Renal pelvis (tissue), 4 donors: ENCODE measurements around the gene AK4. TPM values are rescaled to one million over a fixed set of nuclear protein-coding genes. Genes with fewer than 3 reads are reported as not detected.

Experiments used
- DNase-seq: peaks from one replicate; pipeline ENCODE4 v3.0.0-alpha.2; 2013
- polyA plus RNA-seq, 3 donors: library from polyadenylated mRNA; unstranded; fragments of 120-200 nt; gene quantifications; one replicate each; pipeline ENCODE4 v1.2.1, GENCODE V29; 2013; ENCODE audit not compliant: insufficient read length in 3 of 3

Gene AK4
- polyA plus RNA-seq, 3 donors, result 44.8 to 69.9 (median 65.8) TPM

DNA sequence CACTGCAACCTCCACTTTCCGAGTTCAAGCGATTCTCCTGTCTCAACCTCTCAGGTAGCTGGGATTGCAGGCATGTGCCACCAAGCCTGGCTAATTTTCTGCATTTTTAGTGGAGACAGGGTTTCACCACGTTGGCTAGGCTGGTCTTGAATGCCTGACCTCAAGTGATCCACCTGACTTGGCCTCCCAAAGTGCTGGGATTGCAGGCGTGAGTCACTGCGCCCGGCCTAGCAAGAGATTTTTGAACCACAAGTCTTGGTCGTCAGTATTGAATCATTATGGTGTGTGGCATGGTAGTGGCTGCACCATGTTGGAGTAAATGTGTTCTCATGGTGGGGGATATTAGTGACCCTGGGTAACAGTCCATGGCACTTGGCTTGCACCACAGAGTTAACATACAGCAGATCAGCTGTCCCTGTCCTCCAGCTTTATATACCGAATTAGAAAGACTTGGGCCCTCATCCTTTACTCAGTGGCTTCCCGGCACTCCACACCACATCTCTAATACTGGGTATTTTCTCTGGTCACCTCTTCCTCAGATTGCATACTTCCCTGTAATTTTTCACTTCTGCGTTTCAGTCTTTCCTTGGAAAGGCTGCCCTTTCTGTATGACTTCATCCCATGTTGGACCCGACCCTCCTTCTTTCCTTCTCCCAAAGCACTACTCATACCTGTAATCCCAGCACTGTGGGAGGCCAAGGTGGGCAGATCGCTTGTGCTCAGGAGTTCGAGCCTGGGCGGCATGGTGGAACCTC is 25.1 kb downstream of the AK4 start:
- no peak for DNase-seq

DNA sequence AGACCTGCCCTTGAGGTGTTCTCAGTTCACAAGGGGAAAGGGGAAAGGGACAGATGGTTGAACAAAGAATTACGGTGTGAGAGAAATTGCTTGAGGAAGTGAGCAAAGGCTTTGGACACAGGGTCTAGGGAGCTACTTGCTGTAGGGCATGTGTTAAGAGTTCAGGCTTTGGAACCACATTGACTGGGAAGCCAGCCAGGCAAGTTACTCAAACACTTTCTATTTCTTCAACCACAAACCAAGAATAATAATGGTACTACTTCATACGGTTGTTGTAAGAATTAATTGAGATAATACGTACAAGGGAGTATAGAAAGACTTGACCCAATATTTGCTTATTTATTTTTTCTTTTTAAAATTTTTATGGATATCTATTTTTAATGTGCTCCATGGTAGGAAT is 26.6 kb downstream of the AK4 start:
- peak; percentile 12 for DNase-seq

DNA sequence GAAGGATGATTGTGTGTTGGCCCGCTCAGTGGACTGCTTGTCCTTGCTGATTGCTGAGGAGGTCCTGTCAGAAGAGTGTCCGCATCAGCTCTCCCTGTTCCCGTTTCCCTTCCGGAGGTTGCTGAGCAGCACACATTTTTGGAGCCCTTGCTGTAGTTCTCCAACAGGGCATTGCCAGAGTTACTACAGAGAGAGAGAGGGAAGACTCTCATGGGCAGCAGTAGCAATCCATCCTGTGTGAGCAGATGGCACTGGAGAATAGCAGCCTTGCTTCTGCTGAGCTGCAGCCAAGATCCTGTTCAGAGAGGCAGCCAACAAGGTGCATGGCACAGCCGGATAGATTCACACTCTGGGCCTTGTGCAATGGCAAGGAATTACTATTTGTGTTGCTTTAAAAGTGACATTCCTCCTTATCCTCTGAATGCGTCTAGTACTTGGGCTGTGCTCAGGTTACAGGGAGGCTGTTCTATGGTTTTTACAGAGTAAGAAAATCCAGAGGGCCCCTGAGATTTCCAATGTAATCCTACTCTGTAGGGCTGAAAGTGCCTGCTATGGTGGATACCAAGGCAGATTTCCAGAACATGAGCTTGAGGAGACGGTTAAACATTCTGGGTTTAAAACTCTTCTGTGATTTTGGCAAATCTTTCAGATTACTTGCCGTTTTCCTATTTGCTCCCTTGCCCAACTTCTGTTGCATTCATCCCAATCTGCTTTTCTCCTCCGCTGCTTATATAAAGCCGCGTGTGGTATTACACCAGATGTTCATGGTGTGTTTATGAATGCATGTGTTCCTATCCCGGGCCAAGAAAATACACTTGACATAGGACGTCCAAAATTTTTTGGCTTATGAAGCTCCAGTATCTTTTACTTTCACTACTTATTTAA is 27.4 kb downstream of the AK4 start:
- DNase-seq, result no peak

DNA sequence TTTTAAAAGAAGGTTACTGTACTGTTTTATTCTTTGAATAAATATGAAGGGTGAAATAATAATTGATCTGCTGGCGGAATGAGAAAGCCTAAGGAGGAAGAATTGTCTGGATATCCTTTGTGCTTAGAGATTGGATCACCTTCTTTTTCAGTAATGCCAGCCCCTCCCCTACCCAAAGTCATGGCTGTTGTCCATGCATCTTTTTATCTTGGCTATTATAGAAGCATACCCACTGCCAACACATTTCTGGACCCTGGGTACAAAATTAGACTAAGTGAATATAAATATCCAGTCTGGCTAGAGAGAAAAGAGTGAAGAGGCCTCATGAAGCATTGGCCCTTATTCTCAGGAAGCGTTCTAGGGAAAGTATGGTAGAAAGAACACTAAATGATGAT is 28.1 kb downstream of the AK4 start:
- no peak for DNase-seq

DNA sequence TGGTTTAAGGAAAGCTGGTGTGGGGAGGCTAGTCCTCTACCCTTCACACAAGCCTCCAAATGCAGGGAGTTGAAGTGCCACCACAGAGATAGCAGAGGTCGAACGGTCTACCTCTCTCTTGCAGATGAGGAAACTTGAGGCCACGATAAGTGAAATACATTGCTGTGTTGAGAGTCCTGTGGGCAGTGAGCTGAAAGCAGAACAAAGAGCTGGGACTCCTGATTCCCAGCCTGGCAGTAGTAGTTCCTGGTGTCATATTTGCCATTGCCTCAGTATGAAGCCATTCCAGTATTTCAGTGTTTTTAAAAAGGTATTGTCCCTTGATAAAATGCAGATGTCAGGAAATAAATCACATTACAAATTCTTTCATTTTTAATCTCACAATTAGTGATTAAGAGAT is 28.6 kb downstream of the AK4 start:
- no peak for DNase-seq

DNA sequence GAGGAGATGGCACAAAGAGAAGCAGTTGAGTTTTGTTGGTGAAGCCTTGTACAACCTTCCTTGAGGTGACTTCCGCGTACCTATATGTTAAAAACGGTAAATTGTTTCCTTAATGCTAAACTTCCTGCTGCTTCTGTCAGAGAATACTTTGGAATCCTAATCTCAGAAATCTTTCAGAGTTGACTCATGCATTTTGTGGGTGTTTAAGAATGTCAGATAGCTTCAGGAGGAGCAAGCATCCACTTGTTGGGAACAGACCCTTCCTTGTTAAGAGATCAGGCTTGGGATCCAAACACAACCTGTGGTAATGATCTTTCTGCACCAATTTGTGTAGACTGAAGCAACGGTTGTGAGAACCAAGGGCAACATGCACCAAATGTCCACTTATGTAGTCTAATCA is 29.5 kb downstream of the AK4 start:
- no peak for DNase-seq

DNA sequence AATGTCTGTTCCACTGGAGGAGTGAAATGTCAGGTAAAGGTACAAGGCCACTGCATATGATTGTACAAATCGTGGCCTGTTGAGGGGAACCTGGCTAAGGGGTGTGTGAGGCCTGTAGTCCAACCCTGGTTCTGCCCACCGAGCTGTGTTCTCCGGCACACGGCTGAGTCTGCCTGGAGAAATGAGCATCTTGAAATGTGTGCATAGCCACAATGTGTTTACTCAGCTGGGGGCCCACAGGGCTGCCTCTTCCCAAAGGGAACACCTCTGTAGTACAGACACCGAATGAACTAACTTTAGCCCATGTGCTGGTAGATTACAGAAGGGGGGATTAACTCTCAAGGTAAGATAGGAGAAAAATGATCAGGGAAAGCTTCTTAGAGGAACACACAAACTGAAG is 30.2 kb downstream of the AK4 start:
- no peak for DNase-seq

DNA sequence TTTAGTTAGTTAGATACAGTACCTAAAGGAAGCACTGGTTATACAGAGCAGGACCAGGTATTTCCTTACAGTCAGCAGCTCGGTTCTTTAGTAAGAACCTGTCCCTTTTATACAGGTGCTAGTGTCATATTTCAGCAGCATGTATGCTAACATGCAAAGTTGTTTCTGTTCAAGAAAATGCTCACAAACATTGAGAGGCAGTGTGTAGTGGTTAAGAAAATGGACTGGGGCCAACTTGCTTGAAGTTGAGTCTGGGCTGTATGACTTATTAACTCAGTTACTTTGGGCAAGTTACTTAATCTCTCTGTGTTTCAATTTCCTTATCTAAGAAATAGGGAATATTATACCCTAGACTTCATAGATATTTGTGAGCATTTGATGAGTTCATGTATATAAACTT is 31.1 kb downstream of the AK4 start:
- no peak for DNase-seq

DNA sequence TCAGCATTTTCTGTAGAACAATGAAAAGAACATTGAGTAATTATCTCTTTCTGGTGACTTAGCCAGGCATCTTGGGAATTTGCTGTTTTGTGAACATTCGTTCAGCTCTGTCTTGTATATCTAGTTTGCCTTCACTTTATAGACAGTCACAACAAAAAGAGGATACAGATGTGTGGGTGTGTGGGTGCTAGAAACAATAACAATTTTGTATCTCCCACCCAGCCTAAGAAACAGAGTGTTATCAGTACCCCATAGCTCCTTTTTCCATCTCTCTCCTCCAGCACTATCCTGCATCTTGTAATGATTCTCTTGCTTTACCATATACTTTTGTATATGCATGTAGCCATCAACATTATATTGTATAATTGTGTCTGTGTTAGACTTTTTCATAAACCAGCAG is 33.0 kb downstream of the AK4 start:
- no peak for DNase-seq

DNA sequence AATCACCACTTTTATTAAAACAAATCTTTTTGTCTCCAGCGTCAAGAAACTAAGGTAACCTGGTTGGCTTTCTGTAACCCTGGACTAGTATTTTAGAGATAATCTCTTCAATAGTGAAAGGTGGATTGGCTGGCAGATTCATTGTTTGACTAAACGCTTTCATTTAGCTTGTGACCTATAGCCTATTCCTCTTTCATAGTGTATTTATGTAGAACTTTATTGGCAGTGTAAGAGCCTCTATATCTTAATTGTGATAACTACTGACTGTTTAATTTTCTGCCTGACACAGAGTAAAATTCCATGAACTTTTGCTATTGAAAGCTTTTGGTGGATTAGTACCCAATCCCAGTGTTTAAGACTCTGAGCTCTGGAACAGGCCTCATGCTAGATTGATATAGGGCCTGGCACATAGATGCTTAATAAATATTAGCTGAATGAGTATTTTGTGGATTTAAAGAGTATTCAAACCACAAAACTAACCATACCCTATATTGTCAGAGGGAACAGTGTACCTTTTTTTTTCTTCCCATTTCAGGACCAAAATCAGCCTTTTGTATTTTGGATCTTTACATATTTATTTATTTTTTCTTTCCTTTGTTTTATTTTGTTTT is 34.8 kb downstream of the AK4 start:
- no peak for DNase-seq

DNA sequence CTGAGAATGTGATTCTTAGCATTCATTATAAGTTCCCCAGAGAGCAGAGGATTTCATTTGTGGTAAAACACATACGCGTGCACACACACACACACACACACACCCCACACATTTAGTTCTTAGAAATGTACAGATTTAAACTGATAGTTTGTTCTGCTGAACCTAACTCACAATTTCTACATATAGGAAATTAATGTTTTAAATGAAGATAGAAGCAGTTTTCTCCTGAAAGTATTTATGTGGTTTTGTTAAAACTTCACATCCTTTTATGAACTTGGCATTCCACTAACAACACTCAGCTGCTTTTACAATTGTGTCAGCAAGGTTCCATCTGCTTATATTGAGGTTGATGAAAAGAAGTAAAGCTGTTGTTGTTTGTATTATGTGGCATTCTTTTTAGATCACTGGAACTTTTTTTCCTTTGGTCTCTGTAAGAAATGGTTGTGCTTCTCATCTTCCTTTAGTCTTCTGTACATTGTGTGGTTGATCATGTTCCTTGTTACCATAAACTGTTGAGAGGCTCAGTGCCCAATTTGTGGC is 41.6 kb downstream of the AK4 start:
- no peak for DNase-seq

DNA sequence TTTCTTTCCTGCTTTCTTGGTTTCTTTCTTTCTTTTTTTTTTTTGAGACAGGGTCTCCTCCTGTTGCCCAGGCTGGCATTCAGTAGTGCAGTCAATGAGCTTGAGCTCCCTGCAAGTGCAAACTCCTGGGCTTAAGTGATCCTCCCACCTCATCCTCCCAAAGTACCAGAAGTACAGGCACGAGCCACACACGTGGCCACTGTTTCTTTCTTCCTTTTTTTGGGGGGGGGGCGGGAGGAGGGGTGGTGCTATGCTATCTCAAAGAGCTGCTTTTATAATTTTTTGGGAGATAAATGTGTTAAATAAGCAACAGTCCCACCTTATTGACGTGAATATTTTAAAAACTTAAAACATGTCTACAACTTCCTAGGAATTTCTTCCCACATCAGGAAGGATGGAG is 42.2 kb downstream of the AK4 start:
- DNase-seq, result no peak

DNA sequence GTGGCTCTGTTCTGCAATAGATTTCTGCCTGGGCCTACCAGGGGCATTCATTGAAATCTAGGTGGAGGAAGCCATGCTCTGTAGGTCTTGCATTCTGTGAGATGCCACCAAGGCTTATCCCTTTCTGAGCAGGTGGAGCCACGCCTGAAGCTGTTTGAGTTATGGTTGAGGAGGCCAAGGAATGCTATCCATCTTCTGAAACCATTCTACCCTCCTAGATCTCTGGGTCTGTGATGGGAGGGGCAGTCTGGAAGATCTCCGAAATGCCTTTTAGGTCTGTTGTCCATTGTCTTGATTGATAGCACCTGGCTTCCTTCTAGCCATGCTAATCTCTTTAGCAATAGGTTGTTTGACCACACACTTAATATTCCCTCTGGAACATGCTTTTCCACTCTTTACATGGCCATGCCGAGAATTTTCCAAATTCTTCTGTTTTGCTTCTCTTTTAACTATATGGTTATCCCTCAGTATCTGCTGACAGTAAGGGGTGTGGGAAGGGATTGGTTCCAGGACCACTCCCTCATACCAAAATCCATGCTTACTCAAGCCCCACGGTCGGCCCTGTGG is 45.2 kb downstream of the AK4 start:
- DNase-seq, result no peak

DNA sequence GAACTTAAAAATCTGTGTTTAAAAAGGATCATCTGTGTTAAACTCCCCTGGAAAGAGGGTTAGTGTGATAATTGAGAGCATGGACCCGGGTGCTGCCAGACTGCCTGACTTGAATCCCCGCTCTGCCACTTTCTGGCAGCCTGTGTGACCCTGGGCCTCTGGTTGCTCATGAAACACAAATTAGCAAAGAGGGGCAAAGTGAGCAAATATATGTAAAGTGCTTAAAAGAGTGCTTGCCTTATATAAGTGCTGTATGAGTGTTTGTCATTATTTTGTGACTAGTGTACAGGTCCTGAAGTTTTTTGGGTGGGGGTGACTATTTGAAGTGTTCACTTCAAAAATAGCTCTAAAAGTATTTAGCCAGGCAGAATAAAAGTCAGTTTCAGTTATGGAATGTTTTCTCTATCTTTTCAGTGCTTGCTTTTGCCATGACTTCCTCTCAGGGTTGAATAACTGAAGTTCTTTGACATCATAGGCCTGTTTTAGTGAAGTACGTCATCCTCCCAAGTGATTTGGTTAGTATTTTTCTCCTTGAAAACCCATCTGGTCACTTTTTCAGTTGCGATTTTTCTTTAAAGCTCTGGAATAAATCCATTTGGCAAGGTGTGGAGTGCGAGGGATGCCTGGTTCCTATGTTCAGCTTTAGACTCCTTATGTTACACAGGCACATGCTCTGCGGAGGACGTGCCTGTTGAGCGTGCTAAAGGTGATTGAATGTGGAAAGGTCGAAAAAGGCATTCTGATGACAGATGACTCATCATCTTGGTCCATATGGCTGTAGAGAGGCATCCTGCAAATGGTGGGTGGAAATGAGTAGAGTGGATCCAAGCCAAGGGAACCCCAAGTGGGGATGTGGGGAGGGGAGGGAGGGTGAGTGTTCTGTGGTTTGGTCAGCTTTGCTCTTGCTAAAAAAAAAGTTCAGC is 47.8 kb downstream of the AK4 start:
- no peak for DNase-seq

DNA sequence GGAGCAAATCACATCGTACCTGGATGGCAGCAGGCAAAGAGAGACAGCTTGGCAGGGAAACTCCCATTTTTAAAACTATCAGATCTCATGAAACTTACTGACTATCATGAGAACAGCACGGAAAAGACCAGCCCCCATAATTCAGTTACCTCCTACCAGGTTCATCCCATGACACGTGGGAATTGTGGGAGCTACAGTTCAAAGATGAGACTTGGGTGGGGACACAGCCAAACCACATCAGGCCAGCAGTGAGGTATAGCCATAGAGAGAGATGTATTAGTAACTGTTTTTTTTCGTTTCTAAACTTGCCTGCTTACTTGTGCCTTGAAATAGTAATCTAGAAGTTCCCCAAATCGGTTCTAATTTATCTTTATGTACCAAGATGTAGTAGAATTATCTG is 48.9 kb downstream of the AK4 start:
- no peak for DNase-seq

DNA sequence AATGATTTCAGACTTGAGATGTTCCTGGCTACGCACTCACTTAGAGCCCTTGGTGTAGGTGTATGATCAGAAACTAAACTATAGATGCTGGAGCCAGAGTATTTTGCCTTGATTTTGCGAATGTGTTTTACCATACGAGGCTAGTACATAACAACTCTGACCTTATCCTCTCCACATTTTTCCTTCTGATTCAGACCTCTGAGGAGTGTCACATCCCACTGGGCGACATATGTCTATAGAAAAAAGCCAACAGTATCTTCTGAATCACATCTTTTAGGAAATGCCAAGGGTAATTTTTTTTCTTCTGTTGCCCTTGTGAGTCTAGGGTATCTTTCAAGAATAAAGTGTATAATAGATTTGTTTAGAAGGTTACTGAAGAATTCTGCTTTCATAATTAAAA is 49.6 kb downstream of the AK4 start:
- DNase-seq, result no peak

DNA sequence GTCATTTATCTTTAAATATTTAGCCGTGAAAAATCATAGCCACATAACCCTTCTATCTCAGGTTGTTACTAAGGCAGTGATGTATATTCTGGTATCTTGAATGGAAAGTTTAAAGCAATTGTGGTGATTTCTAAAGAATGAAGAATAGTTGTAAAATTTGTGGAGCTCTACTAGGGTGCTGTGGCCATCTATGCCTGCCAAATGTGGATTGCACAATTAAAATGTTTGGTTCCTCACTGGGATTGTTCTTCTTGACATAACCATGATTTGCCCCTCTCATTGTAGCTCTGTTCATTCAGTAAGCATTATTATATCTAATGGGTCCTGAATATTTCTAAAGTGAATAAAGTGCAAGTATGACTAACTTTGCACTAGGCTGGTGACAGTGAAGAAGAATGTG is 50.1 kb downstream of the AK4 start:
- DNase-seq, result no peak

DNA sequence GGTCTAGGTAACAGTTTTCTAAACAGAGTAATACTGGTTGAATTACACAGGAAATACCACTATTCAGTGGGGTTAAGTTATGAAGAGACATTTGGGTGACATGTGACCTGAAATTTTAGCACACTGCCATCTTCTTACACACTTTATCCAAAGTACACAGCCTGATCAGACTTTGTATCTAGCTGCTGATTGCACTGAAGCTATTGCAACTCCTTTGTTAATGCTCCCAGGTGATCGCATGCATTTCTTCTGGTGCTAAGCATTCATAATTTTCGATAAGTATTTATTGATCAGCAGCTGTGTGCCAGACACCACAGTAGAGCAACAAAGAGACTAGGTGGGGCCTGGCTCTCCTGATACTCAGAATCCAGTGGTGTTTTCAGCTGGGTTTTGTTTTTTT is 52.4 kb downstream of the AK4 start:
- DNase-seq, result no peak

DNA sequence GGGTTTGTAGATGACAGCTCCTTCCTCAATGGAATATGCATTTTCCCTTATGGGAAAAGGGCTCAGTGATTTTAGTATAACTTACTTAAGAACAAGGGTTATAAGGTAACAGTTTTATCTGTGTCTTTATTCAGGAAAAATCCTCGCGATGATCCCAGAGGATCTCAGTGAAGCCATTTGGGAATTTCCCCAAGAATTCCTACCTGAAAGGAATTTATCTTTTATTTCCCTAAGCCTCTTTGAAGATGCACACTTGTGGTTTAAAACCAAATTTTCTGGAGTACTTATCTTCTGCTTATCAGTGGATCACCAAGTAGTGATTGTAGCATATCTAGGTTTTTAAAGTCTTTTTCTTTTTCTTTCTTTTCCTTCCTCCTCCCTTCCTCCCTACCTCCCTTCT is 58.8 kb downstream of the AK4 start:
- DNase-seq, result no peak

DNA sequence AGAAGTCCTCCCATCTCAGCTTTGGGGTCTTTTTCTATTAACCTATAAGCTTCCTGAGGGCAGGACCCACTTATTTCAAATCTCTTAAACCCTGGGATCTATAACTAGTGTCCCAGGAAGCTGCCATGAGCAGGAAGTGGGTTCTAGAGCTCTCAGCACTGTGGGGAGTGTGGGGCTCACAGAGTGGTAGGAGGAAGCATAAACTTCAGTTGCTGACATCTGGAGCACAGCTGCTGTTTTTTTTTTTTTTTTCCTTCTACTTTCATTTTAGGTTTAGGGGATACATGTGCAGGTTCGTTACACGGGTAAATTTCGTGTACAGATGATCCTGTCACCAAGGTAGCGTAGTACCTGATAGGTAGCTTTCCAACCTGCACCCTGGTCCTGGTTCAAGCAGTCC is 59.3 kb downstream of the AK4 start:
- DNase-seq, result no peak

DNA sequence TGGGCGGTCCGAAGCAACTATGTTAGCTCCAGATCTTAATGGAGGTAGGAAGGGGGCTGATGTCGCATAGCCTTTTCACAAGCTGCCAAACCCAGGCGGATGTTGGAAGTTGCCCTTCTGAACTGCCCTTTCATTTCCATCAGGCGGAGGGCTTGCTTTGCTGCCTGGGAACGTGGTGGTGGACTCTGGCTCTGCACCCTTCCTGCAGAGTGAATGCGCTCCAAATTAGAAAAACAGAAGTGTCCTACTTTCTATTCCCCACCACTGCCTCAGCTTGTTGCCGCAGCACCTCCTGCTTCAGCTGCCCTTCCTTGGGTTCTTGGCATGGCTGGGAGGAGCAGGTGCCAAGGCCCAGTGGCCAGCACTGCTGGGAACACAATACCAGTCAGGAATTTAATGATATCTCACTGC is 60.6 kb downstream of the AK4 start:
- DNase-seq, result no peak
